HG03025 (cell line): Measurements from ENCODE around the gene VGLL4.
"Not testable (repeated sequence)": the region's sequence is repeated elsewhere in the genome, so short reads cannot be mapped to it uniquely, and the experiment has no call there.

Experiments used
- ATAC-seq: cut with Tn5 transposase; IDR thresholded peaks from one replicate; pipeline ENCODE4 v1.9.1; 2021; ENCODE audit warnings: mild to moderate bottlenecking, moderate library complexity; ENCODE audit not compliant: unreplicated experiment, low FRiP score

The VGLL4 gene

DNA sequence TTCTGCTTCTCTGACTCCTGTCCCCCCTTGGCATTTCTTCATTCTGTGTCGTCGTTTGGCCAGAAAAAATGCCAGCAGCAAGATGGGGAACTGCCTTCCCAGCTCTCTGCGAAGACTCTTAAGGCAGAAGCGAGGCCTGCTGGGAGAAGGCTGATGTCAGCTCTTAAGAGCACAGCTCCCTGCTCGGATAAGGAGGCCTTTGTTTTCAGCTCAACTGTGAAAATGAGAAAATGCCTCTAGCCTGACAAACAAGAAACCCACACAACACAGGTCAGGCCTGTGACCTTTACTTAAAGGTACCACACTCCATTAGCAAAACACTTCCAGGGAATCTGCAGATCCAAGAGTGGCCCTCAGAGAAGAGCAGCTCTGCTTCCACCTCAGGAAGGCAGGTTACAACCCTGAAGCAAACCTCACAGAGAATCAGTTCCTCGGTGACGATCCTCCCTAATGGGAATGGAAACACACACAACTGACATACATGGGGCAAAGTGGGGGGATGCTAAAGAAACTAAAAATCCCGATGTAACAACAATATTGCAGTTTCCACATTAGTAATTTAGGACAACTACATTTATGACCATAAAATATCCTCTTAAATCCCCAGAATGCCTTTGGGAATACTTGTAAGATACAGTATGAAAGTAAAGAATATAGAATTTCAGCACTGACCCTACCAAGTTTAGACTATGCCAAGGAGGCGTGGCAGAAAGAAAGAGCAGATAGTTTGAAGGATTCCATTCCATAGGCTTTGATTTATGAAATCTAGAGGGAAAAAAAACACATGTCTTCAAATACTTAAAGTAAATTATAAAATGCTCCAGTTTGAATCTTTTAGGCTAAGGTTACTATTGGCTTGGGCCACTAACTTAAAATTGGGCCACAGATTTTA, 52.1 kb downstream of the VGLL4 start:
- no peak for ATAC-seq

DNA sequence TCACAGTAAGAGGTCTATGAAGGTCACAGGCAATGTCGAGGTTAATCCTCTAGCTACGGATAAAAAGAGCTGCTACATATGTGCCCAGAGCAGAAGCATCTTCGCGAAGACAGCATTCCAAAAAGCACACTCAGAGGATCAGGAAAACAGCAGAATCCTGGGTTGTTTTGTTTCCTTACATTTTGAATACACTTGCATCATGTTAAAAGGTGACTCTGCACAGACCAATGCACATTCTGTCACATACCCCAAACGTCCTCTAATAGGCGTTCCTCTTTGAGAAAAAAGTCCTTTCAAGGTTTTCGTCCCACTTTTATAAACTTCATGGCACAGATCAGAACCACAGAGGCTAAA, 52.7 kb downstream of the VGLL4 start:
- ATAC-seq = no peak

DNA sequence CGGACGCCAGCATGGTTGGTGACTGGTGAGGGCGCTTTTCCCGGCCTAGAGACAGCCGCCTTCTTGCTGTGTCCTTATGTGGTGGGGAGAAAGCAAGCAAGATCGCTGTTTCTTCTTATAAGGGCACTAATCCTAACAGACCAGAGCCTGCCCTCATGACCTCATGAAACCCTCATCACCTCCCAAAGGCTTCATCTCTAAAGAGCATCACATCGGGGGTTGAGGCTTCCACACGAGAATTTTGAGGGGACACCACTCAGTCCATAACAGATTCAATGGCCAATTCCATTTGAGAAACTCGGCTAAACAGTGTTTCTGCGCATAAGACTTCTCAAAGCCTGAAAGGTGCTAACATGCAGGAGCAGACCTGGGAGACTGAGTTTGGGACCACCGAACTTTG, 54.0 kb downstream of the VGLL4 start:
- no peak for ATAC-seq

DNA sequence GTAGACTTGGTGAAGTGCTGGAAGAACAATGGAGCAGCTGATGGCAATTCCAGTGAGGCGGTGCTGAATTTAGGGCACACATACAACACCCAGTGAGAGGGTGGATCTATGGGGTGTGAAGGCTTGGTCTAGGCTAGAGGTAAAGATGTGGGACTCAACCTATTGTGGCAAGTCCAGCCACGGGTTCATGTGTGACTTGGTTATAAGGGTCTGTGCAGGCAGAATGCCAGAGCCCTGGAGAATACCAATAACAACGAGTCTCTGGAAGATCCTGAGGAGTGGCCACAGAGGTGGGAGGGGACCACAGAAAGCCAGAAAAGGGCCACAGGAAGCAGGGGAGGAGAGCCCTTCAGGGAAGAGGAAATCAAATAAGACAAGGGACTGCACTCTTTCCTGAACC, 55.0 kb downstream of the VGLL4 start:
- no peak for ATAC-seq

DNA sequence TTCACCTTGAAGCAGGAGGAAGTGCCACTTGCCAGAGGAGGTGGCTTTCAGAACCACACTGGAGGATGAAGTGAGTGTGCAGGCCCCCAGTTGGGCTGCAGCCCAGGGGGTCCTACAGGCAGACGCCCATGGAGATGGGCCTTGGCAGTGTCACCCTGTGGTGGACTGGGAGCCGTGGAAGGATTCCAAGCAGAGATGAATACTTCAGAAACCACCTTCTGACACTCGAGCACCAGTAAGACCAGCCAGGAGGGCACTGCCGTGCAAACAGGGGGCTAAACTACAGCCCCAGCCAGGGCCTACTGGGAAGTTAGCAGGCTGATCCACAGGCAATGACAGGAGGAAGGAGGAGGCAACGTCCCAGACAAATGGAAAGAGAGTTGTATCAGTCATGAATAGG, 55.4 kb downstream of the VGLL4 start:
- no peak for ATAC-seq

DNA sequence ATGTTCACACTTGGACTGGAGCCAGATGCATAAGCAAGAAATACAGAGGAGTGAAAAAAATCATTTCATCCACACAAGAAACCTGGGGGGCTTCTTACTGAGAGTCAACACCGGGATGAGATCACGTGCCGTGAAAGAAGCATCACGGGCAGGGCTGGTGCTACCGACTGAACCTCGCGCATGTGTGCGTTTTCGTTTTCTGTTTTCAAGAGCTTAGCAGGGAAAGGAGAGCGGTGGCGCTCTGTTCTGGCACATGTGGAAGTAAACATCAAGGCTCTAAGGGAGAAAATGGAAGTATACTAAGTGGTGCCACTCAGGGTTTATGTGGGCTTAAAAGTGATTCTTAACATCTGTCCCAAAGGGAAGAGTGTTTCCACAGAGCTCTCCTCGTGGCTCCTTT, 55.9 kb downstream of the VGLL4 start:
- ATAC-seq = no peak

DNA sequence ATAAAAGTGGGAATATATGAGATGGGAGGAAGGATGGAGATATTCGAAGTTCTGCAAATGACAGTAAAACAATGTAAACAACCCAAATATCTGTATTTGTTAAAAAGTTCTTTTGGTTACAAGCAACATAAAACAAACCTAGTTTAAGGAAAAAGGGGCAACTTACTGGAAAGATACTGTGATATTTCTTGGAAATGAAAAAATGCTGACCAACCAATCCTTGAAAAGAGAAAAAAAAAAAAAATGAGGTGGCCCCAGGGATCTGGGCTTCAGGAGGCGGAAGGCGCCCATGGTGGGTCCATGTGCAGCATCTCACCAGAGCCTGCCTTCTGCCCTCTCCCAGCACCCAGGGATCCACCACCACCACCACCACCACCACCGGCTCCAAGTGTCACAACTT, 59.1 kb downstream of the VGLL4 start:
- ATAC-seq = no peak

DNA sequence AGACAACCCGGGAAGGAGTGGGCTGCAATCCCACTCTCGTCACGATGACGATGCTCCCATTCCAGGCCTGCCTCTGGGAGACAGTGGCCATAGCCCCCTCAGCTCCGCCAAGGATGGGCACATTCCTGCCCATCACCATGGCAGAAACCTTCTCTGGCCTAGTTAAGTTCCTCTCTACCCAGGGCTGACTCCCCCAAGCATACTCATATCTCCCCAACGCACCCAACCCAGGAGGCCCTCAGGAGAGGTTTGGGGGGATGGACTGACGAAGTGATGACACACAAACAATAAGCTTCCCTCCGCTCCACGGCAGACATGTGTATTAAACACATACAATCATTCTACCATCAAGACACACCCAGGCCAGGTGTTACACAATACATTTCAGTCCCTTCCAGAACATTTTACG, 60.1 kb downstream of the VGLL4 start:
- no peak for ATAC-seq

DNA sequence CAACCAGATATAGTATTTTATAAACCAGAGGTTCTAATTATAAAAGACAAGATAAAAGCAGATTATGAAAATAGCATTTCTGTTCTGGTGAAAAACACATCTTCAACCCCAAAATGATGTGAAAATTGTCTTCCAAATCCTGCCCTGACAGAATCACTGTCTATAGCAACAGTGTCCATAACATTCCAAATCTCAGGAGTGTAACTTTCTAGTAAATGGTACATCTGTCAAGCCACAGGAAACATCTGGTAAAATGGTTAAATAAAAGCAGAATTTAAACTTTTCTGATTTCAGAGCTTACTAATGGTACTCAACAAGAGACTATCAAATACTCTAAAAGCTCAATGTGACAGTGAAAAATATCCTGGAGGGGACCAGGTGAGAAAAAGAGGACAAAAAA, 60.5 kb downstream of the VGLL4 start:
- ATAC-seq = no peak

DNA sequence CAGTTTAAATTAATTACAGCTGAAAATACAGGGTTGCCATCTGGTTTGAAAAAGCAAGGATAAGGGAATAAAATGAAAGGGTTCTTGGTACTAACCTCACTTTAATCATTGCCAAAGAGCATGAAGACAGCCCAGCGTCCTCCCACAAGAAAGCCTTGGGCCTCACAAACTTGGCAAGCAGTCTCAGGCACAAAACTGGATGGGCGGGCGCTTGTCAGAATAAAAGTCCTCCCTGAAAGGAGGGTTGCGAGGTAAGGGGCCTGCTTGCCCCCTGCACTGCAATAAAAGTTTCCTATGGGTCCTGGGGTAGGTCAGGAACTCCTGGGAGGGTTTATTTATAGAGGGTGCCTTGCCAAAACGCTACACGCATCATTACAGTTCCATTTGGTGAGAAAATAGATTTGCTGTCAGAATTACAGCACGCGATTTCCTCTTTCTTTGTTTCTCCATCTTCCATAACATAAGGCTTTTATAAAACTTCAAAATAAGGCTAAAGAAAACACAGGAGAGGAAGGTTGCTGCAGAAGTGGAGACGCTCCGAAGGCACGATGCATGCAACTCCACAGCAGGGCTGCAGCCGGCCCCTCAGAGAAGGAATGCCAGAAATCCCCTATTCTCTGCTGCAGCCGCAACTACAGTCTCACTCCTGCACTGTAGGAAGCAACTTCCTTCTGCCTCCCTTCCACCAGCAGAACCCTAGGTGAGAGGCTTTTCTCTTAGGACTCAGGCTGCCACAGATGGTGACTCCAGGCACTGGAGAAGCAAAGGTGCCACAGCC, 61.3 kb downstream of the VGLL4 start:
- no peak for ATAC-seq

DNA sequence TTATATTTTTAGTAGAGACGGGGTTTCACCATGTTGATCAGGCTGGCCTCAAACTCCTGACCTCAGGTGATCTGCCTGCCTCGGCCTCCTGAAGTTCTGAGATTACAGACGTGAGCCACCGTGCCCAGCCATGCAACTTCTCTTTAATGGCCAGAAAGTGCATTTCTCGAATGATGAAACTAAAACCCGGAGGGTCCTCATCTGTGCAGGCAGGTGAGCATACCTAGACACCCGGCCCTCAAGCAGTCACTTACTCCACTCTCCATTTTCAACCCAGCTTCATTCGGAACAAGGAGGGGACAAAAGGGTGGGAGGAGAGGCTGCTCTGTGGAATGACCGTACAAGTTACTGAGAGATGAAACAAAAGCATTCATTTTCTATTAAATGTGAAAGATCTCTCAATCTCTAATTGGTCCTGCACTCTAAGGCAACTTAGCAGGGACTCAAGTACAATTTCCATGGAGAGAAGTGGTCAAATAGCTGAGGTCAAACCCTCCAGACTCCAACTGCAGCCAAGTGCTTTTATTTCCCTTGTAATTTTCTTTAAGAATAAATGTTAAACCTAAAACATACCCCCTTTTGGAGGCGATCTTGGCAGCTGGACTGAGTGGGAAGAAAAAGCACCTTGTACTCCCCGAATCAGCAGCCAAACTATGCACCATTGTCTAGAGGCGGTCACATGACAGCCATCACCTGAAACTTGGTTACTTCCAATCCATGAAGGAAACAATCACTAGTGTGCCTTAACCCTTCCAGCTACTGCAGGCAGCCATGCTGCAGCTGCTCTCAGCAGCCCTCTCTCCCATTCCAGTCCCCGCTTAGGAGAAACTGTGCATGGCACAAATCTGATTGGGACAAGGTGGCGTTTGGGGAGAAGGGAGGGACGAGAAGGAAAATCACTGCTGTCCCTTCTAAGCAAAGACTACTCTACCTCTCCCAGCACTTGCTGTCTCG, 62.2 kb downstream of the VGLL4 start:
- no peak for ATAC-seq

DNA sequence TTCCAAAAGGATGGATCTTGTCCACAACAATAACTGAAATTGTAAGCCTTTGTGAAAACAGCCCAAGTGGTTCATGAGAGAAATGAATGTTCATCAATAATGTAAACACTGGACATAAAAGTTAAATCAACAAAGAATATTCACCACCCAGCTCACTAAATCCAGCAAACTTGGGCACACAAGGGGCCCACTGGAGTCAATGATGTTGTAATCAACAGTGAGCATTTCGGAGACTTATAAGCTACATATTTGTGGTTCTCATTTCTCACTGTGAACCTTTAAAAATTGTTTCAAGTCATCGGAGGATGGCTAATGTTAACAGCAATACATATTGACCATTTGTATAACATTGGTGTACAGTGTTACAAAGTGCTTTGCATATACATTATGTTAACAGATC, 63.1 kb downstream of the VGLL4 start:
- ATAC-seq = no peak

DNA sequence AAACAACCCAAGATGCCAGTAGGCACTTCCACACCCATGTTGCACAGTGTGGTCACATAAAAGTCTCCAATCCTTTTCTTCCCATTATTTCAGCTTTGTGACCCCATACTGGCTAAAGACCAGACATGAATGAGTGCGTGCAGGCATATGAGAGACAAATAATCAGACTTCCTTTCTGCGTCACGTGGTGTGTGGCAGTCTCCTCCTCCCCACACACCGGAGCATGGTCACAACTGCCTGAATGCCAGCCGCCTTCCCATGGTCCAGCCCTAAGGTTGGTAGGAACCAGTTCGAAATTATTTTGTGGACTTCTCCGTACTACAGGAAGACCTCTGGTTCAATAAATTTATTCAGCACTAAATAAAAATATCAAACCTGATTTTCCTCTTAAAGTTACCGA, 65.5 kb downstream of the VGLL4 start:
- ATAC-seq = no peak

DNA sequence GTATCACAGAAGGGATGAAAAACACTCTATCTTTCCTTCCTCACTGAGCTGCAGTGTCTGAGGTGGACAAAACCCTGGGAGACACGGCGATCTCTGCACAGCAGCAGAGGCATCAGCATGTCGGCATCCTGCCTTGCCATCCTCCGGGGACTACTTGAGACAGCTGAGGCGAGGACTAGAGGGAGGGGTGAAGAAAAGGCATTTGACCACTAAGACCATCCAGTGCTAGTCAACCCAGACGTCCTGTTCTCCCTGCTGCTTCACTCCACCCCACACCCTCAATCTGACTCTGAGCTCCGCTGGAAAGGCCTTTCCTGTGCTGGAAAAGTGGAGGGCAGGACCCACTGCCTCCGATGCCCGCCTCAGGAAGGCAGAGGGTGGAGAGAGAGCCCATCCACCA, 67.3 kb downstream of the VGLL4 start:
- ATAC-seq = no peak

DNA sequence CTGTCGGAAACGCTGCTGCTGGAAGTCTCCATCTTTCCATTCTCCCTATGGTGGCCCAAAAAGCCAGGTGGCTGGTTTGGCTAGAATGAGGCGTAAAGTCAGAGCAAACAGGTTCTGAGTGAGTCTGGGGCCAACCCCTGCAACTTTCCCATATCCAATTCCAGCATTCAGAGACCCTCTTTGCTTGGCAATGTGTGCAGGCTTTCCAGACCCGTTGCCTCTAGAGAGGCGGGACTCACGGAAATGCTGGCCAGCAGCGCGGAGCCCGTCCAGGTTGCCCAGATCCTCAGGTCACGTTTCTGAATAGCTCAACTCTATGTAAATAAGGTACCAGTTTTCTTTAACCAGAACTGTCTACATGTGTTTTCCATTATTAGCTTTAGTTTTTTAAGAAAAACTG, 68.0 kb downstream of the VGLL4 start:
- no peak for ATAC-seq

DNA sequence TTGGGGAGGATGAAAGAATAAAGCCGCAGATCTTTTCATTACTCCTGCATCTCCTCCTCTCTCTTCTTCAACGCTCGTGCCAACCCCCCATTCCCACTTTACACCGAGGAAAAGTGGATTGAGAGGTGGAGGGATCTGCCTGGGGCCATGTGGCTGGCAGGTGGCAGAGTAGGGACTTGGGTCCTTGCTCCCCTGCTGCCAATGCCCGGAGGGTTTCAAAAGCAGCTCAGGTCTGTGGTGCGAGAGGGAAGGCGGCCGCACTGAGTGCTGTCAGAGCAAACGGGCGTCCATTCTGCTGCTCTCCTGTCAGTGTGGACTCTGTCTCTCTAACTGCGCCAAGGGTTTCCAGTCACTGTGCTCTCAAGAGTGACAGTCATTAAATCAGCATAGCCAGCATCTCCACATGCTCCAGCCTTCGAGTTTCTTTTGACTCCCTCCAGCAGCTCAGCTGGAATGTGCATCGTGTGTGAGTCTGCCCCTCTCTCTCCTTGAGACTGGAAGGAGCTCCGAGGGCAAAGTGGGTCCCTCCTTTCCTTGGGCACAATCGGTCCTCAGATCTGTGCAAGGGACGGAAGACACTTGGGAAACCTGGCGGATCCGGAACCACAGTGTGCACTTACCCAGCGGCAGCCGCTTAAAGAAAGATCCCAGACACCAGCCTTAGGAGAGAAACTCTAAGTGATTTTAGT, 68.6 kb downstream of the VGLL4 start:
- ATAC-seq = no peak

DNA sequence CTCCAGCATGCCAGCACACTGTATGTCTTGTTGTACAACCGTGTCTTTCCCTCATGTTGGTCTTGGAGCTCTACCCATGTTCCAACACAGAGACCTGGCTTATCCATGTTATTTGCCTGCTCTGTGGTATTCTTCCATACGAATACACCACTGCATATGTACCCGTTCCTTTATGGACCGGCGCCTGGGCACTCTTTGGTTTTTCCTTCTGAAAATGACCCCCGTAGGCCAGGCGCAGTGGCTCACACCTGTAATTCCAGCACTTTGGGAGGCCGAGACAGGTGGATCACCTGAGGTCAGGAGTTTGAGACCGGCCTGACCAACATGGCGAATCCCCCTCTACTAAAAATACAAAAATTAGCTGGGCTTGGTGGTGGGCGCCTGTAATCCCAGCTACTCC, 71.1 kb downstream of the VGLL4 start:
- ATAC-seq = not testable (repeated sequence)

DNA sequence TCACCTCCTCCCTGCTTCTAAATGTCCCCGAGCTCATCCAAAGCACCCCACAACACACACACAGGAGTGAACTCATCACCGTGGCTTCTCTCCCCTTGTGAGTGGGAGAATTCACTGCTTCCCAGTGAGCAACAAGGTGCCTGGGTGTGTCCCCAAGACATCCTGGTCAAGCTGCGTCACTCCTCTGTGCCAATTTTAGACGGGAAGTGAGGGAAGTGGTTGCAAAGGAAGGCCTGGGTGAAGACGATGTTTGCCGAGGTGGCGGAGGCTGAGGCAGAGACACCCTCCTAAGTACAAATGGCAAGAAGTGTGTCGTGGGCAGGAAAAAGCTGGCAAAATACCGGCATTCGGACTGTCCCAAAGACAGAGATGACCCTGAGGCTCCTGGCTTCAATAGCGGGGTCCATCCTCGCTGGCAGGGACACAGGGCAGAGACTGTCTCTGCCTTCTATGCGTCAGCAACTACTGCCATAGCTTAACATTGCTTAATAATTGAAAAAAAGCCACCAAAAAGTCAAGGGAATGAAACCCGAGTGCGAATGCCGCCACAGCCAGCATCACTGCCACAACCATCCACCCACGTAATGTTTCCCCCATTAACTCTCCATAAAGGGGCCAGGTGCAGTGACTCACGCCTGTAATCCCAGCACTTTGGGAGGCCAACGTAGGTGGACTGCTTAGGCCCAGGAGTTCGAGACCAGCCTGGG, 72.8 kb downstream of the VGLL4 start:
- ATAC-seq = no peak

DNA sequence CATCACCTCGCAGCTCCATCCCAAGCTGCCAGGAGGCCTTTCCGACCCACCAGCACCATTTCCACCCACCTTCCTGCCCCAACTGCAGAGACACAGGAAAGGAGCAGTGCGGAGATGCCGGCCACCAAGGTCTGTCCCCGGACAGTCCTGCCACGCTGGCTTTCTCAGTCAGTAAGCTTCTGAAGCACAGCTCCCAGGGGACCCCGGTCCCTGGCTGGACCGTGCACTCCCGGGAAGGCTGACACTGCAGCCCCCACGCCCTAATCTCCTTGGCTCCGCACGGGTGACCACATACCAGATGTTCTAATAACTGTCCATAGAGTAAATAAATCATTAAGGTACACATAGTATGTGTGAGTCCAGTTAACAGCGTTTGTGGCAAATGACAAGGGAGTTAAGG, 73.5 kb downstream of the VGLL4 start:
- ATAC-seq = no peak
